GM18517 (cell line): Measurements from ENCODE around the gene MRPS33.
"Not testable (repeated sequence)": the region's sequence is repeated elsewhere in the genome, so short reads cannot be mapped to it uniquely, and the experiment has no call there.

Source experiments
- ATAC-seq: cut with Tn5 transposase; IDR thresholded peaks from one replicate; pipeline ENCODE4 v1.9.1; 2021; ENCODE audit warnings: mild to moderate bottlenecking, moderate library complexity; ENCODE audit not compliant: unreplicated experiment

The MRPS33 gene

DNA sequence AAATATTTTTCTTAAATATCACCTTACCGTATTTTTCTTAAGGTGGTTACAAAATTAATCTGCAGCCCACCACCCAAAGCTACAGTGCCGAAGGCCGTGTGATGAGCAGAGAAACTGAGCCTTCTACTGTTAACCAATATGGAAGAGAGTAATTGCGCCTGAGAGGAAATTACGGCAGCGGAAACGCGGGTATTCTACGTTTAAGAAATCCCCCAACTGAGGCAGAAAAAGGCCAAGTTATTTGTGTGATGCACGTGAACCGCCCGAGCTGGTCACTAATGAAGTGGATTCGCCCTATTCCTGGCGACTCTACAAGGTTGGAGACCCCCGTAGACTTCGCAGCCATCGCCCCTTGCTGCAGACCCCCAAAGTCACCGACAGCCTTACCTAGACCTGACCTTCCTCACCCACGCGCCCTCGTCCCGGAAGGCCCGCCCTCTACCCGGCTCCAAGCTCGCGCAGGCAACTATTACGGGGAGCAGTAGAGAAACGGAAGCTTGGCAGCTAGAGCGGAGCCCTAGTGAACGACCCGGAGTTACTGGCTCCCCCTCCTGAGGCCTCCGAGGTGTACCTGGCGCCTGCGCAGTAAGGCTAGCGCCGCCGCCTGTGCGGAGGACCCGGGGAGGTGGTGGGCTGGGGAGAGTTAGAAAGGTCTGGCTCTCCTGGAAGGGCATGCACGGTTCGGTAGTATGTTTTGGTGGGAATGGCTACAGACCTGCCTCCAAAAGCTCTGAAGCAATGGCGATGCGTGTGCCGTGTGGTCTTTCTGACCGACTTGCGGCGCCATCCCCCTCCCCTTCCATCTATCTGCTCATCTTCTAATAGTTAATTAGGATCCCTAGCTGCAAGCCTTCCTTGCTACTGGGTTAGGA, at the start of gene MRPS33:
Gene MRPS33, minus strand, starts transcription at position 429 of the 872 bp plus-strand sequence. CDS start 4,319 bp downstream, outside the sequence.
- peak; percentile 97 for ATAC-seq

DNA sequence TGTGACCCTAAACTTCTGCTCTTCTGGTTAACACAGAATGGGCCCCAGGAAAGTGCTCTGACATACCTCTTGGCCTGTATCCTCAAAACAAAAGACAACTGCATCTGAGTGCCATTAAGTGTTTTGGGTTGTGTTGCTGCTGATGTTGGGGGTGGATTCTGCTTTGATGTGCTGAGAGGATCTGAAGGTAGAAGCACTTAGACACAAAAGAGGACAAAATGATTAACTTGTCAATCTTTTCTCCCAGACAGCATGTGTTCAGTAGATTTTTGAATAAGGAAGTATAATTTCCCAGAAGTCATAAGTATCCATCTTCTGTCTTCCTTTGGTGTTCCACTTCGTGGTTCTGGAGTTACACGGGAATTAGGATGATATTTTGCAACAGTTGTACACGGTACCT, 43.0 kb upstream of the MRPS33 start:
- no peak for ATAC-seq

DNA sequence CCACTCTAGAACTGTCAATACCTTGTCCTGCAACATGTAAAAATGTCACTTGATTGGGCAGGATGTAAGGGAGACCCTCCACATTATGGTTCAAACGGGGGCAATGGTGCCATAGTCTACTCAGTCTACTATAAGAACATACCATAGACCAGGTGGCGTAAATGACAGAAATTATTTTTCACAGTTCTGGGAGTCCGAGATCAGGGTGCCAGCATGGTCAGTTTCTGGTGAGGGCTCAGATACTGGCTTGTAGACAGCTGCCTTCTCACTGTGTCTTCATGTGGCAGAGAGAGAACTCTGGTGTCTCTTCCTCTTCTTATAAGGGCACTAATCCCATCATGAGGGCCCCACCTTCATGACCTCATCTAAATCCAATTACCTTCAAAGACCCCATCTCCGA, 40.4 kb upstream of the MRPS33 start:
- no peak for ATAC-seq

DNA sequence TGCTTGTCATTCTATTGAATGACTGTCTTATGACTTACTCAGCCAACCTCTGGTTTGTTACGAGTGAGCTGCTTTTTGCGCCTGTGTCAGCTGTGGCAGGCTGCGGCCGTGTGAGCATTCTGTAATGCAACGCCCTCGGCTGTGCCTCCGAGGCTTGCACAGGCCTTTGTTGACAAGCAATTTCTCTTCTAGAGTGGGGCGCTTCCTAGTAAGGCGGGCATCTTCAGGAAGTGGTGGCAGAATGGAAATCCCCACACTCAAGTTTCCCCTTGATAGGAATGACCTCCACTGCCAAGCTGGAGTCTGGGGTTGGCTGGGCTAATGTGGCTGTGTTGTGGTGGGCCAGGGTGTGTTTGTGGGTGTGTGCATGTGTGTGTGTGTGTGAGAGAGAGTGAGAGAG, 38.9 kb upstream of the MRPS33 start:
- no peak for ATAC-seq

GRCh38 chr7:141045842-141046620, 31.3 kb upstream of the MRPS33 start:
- no peak for ATAC-seq

- ATAC-seq, result no peak
These were observed 30.5 kb upstream of the MRPS33 start for GRCh38 chr7:141045126-141045841.

DNA sequence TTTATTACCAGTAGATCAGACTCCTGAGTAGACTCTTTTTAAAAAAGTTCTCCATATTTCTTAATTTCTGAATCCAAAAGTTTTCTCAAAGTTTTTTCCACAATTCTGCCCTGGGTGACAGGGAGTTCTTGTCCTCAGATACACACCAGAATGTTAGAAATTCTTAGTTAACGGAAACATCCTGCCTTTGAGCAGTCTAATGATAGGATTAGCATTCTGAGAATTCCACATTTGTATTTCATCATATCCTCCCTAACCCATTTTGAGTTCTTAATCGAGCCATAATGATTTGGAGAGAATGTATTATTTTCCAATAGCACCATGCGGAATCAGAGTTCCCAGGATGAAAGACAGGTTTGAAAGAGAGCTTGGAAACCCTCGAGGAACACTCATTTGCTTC, 28.9 kb upstream of the MRPS33 start:
- ATAC-seq, result no peak

DNA sequence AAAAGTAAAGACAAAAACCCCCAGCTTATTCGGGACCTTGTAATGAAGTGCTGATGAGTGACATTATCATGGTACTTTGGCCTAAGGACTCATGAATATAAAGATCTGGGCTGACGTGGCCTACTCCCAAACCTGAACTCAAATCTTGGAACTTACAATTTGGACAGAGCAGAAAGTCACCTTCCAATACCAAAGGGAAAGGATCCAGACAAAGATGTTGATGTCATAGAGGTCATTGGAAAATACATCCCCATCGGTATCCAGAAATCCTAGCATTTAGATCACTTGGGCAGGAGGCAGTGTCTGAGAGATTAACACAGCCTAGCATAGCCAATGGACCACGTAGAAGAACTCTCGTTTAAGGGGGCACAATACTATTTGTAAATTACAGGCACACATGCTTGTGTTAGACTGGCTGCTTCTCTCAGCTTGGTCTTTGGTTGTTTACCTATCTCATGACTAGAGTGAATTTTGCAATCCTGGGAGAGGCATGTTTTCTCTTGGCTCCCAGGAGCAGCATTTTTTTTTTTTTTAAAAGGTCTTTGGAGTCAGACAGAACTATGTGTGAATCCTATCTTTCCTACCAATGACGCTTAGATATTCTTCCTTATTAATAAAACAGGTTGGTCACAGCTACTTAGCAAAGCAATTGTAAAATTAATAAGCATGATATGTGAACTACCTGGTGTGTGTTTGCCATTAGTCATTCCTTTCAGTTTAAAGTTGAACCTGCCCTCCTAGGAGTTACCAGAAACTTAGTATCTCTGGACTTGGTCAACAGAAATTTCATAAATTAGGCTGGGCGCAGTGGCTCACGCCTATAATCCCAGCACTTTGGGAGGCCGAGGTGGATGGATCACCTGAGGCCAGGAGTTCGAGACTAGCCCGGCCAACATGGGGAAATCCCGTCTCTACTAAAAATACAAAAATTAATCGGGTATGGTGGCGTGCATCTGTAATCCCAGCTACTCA, 27.8 kb upstream of the MRPS33 start:
- ATAC-seq, result no peak

GRCh38 chr7:141039376-141039775, 24.6 kb upstream of the MRPS33 start:
- no peak for ATAC-seq

DNA sequence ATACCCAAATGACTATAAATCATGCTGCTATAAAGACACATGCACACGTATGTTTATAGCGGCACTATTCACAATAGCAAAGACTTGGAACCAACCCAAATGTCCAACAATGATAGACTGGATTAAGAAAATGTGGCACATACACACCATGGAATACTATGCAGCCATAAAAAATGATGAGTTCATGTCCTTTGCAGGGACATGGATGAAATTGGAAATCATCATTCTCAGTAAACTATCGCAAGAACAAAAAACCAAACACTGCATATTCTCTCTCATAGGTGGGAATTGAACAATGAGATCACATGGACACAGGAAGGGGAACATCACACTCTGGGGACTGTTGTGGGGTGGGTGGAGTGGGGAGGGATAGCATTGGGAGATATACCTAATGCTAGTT, 23.3 kb upstream of the MRPS33 start:
- ATAC-seq, result not testable (repeated sequence)

DNA sequence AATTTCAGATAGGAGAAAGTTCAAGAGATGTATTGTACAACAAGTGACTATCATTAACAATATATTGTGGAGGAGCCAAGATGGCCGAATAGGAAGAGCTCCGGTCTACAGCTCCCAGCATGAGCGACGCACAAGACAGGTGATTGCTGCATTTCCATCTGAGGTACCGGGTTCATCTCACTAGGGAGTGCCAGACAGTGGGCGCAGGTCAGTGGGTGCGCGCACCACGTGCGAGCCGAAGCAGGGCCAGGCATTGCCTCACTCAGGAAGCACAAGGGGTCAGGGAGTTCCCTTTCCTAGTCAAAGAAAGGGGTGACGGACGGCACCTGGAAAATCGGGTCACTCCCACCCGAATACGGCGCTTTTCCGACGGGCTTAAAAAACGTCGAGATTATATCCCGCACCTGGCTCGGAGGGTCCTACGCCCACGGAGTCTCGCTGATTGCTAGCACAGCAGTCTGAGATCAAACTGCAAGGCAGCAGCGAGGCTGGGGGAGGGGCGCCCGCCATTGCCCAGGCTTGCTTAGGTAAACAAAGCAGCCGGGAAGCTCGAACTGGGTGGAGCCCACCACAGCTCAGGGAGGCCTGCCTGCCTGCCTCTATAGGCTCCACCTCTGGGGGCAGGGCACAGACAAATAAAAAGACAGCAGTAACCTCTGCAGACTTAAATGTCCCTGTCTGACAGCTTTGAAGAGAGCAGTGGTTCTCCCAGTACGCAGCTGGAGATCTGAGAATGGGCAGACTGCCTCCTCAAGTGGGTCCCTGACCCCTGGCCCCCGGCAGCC, 18.0 kb upstream of the MRPS33 start:
- not testable (repeated sequence) for ATAC-seq

GRCh38 chr7:141028767-141029166, 14.0 kb upstream of the MRPS33 start:
- no peak for ATAC-seq

- no peak for ATAC-seq
These were observed 12.3 kb upstream of the MRPS33 start for GRCh38 chr7:141027043-141027442.

DNA sequence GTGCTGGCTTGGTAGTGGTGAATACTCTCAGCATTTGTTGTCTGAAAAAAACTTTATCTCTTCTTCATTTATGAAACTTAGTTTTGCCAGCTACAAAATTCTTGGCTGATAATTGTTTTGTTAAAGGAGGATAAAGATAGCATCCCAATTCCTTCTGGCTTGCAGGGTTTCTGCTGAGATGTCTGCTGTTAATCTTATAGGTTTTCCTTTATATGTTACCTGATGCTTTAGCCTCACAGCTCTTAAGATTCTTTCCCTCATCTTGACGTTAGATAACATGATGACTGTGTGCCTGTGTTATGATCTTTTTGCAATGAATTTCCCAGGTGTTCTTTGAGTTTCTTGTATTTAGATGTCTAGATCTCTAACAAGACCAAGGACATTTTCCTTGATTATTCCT, 9.9 kb upstream of the MRPS33 start:
- no peak for ATAC-seq

GRCh38 chr7:141023295-141023694, 8.5 kb upstream of the MRPS33 start:
- ATAC-seq, result no peak

- no peak for ATAC-seq
These were observed 2.8 kb upstream of the MRPS33 start for GRCh38 chr7:141017555-141017954.

DNA sequence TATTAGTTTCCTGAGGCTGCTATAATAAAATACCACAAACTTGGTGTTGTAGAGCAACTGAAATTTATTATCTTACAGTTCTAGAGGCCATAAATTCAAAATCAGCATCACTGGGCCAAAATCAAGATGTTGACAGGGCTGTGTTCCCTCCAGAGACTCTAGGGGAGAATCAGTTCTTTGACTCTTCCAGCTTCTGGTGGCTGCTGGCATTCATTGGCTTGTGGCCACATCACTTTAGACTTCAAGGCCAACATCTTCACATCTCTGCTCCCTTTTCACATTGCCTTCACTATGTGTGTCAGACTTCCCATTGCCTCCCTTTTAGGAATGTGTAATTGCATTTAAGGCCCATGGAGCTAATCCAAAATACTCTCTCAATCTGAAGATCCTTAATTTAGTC, 1.6 kb upstream of the MRPS33 start:
- no peak for ATAC-seq

- peak; percentile 6 for ATAC-seq
These were observed 628 bp downstream of the MRPS33 start for GRCh38 chr7:141014125-141014523.

GRCh38 chr7:141013345-141013715, 1.4 kb downstream of the MRPS33 start:
- no peak for ATAC-seq
